SU-DHL-6 (cell line): ENCODE results near the gene NSDHL.

ENCODE experiments used
- H2AFZ ChIP-seq: fragments of 200-600 bp; sonication (generic); 2 replicates; pipeline ENCODE4 v1.6.1; 2014; ENCODE audit warnings: low read depth, mild to moderate bottlenecking, moderate library complexity, mixed read lengths, antibody characterized with exemption, low read length; ENCODE audit not compliant: severe bottlenecking
- H3F3A ChIP-seq: fragments of 200-600 bp; shearing (Covaris generic); 2 replicates; pipeline ENCODE4 v1.6.0; 2016; ENCODE audit warnings: antibody characterized with exemption, mild to moderate bottlenecking; ENCODE audit not compliant: insufficient read depth
- H3K27ac ChIP-seq: fragments of 200-600 bp; sonication (generic); 2 replicates; pipeline ENCODE4 v1.5.1; 2016; ENCODE audit warnings: low read depth, mild to moderate bottlenecking, low read length, moderate library complexity, mixed read lengths
- H3K27me3 ChIP-seq: fragments of 200-600 bp; sonication (generic), shearing (Covaris generic); 2 replicates; pipeline ENCODE4 v1.6.0; 2014; ENCODE audit warnings: mild to moderate bottlenecking, low read length
- H3K36me3 ChIP-seq: fragments of 200-600 bp; sonication (generic); 2 replicates; pipeline ENCODE4 v1.6.1; 2014; ENCODE audit warnings: mild to moderate bottlenecking, low read length, mixed read lengths
- H3K4me2 ChIP-seq: fragments of 300-600, 200-600 bp; shearing (Covaris generic), sonication (generic); 2 replicates; pipeline ENCODE4 v1.6.0; 2014; ENCODE audit warnings: low read length, low read depth, mild to moderate bottlenecking; ENCODE audit not compliant: poor library complexity, severe bottlenecking
- H3K4me3 ChIP-seq: fragments of 200-600 bp; sonication (generic); 2 replicates; pipeline ENCODE4 v1.5.1; 2014; ENCODE audit warnings: antibody characterized with exemption, low read length, mild to moderate bottlenecking, mixed read lengths; ENCODE audit not compliant: insufficient read depth, poor library complexity, severe bottlenecking
- H3K79me2 ChIP-seq: fragments of 200-600 bp; sonication (generic); 2 replicates; pipeline ENCODE4 v1.6.1; 2014; ENCODE audit warnings: mild to moderate bottlenecking, low read length, moderate library complexity; ENCODE audit not compliant: insufficient read depth
- H3K9ac ChIP-seq: fragments of 200-600 bp; sonication (generic); 2 replicates; pipeline ENCODE4 v1.7.0; 2014; ENCODE audit warnings: mild to moderate bottlenecking, low read length
- H3K9me2 ChIP-seq: fragments of 200-600 bp; sonication (generic); replicated peaks from 2 replicates; pipeline ENCODE4 v1.6.1; 2014; ENCODE audit warnings: low read length; ENCODE audit not compliant: insufficient read depth
- H3K9me3 ChIP-seq: fragments of 200-600 bp; sonication (generic); 2 replicates; pipeline ENCODE4 v1.6.1; 2014; ENCODE audit warnings: low read length, mixed read lengths; ENCODE audit not compliant: insufficient read depth
- H4K20me1 ChIP-seq: fragments of 200-600 bp; sonication (generic); 2 replicates; pipeline ENCODE4 v1.6.1; 2014; ENCODE audit warnings: low read depth, mild to moderate bottlenecking, antibody characterized with exemption, low read length, moderate library complexity, mixed read lengths
- CTCF ChIP-seq: fragments of 200-600 bp; sonication (generic); IDR thresholded peaks from one replicate; pipeline ENCODE4 v1.5.1; 2017; ENCODE audit warnings: antibody characterized with exemption, mild to moderate bottlenecking, low read length, moderate library complexity; ENCODE audit not compliant: insufficient read depth, poor library complexity, severe bottlenecking
- EZH2phosphoT487 ChIP-seq: fragments of 200-600 bp; sonication (generic), shearing (Covaris generic); conservative IDR thresholded peaks from 2 replicates; pipeline ENCODE4 v1.6.1; 2018; ENCODE audit warnings: mild to moderate bottlenecking, antibody characterized with exemption, low read length, moderate library complexity, mixed read lengths

The NSDHL gene

GRCh38 chrX:152876931-152877840, 46.3 kb downstream of the NSDHL start:
- no peaks in the 10 kb centered on the region for H3K79me2 ChIP-seq
- H3K9ac ChIP-seq: no peak overlapping the region
- H3K27ac ChIP-seq: no peak overlapping the region
- H3K9me2 ChIP-seq: no peaks in the 10 kb centered on the region
- no peaks in the 10 kb centered on the region for H3F3A ChIP-seq
- no peak overlapping the region for H3K4me2 ChIP-seq
- H2AFZ ChIP-seq: no peak overlapping the region
- no peaks in the 10 kb centered on the region for H4K20me1 ChIP-seq
- H3K4me3 ChIP-seq: no peak overlapping the region
- no peaks in the 10 kb centered on the region for H3K9me3 ChIP-seq
- no peaks in the 10 kb centered on the region for H3K36me3 ChIP-seq
- H3K27me3 ChIP-seq: no peaks in the 10 kb centered on the region
- TF ChIP-seq CTCF (no peak), EZH2phosphoT487 (no peak)

DNA sequence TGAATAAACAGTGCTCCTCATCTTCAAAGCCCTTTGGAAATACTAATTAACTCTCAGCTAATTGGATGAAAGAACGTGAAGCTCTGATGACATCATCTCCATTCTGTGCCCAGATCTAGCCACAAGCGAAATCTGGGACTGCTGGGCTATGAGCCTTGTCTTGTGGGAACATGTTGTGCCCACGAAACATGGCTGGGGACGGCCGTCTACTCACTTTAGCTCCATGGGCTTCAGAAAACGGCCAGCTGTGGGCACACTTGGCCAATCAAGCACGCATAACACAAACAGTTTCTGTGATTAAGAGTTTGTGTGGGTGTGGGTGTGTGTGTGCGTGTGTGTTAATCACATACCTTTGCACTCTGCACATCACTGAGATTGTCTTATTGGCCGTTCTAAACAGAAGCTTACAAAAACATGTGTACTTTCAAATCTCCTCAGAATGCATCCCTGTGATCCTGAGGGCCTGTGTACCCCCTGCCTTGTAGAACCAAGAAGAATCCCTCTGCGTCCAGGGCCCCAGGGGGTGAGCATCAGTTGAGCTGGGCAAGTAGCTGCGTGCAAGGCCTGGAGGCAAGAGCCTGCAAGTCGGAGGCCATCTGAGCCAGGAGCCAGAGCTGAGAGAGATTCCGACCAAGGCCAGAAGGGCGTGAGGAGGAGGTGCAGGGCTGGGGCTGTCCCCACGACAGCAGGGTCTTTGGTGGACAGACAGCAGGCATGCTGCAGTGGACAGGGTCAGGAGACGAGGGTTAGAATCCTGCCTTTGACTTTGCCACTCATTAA, 48.3 kb downstream of the NSDHL start:
- TF ChIP-seq CTCF (no peak), EZH2phosphoT487 (no peak)
- H3K9me3 ChIP-seq: no peaks in the 10 kb centered on the region
- H3K27ac ChIP-seq: no peak overlapping the region
- no peaks in the 10 kb centered on the region for H3F3A ChIP-seq
- no peaks in the 10 kb centered on the region for H3K9me2 ChIP-seq
- H3K4me3 ChIP-seq: no peak overlapping the region
- H3K36me3 ChIP-seq: no peaks in the 10 kb centered on the region
- no peaks in the 10 kb centered on the region for H3K27me3 ChIP-seq
- H3K79me2 ChIP-seq: no peaks in the 10 kb centered on the region
- no peak overlapping the region for H2AFZ ChIP-seq
- no peaks in the 10 kb centered on the region for H4K20me1 ChIP-seq
- no peak overlapping the region for H3K4me2 ChIP-seq
- no peak overlapping the region for H3K9ac ChIP-seq

DNA sequence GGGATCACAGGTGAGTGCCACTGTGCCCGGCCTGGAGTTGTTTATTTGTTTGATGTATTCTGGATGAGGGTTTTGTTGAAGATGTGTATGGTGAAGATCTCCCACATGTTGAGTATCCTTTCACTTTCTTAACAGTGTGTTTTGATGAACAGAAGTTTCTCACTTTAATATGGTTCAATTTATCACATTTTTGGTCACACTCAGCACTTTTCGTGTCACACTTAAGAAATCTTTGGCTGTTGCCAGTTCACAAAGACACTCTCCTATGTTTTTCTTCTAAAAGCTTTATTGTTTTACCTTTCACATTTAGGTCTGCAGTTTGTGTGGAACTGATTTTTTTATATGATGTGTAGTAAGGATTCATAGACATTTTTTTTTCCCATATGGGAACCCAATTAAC, 50.4 kb downstream of the NSDHL start:
- H4K20me1 ChIP-seq: no peaks in the 10 kb centered on the region

More for the DNA sequence above, 50.4 kb downstream of the NSDHL start:
- H3K9me2 ChIP-seq: no peaks in the 10 kb centered on the region
- no peaks in the 10 kb centered on the region for H3K36me3 ChIP-seq
- H3K4me2 ChIP-seq: no peak overlapping the region
- H3F3A ChIP-seq: no peaks in the 10 kb centered on the region
- H3K27ac ChIP-seq: no peak overlapping the region
- no peaks in the 10 kb centered on the region for H3K9me3 ChIP-seq
- H3K4me3 ChIP-seq: no peak overlapping the region
- no peaks in the 10 kb centered on the region for H3K79me2 ChIP-seq
- H3K9ac ChIP-seq: no peak overlapping the region
- no peaks in the 10 kb centered on the region for H3K27me3 ChIP-seq
- no peak overlapping the region for H2AFZ ChIP-seq
- TF ChIP-seq EZH2phosphoT487 (no peak), CTCF (no peak)
